Endothelial cell of umbilical vein (primary cell): ENCODE results near the gene FAM181A. TPM values are rescaled to one million over a fixed set of nuclear protein-coding genes. Genes with fewer than 3 reads are reported as not detected.

Experiments used
- BruUV-seq: library from RNA; stranded (reverse); fragments of 400-500 nt; replicated peaks from 2 replicates; lab custom pipeline; 2021; lab: Mats Ljungman, UMichigan
- CTCF ChIA-PET: fragments of 300-600, 350-600 bp; sonication (Branson Sonifier 250); formaldehyde crosslinking; loops from one replicate; lab custom pipeline; 2021; ENCODE audit warnings: antibody characterized with exemption, inconsistent platforms; lab: Charles Lee
- POLR2A ChIA-PET: fragments of 300-600, 350-600 bp; sonication (Branson Sonifier 250); formaldehyde crosslinking; loops from one replicate; lab custom pipeline; 2021; ENCODE audit warnings: antibody characterized with exemption, inconsistent platforms; lab: Charles Lee
- DNase-seq: peaks from one replicate; pipeline ENCODE4 v3.0.0-alpha.2; 2011; ENCODE audit warnings: low read depth, low spot score
- FAIRE-seq: peaks from 2 replicates; lab custom pipeline; 2011; peaks lifted over from hg19 to GRCh38; lab: Jason Lieb, UNC
- H2AFZ ChIP-seq: 2 replicates; pipeline ENCODE4 v1.6.0; 2012; ENCODE audit warnings: low read depth, low read length, control low read depth, inconsistent platforms
- H3K27ac ChIP-seq: 2 replicates; pipeline ENCODE4 v1.5.1; 2011; ENCODE audit warnings: low read depth, mild to moderate bottlenecking, control low read depth, low read length, moderate library complexity; ENCODE audit not compliant: insufficient read depth
- H3K27me3 ChIP-seq, 2 experiments: 2 replicates each; pipeline versions ENCODE4 v1.6.0 to v1.6.1; 2011; ENCODE audit warnings: low read length in 2 of 2, mixed read lengths in 1 of 2; ENCODE audit not compliant: control insufficient read depth in 2 of 2, insufficient read depth in 2 of 2
- H3K36me3 ChIP-seq, 2 experiments: 2 replicates in 1 of 2; 3 replicates in 1 of 2; pipeline ENCODE4 v1.5.1; 2011; ENCODE audit warnings: low read length in 2 of 2, mild to moderate bottlenecking in 1 of 2, moderate library complexity in 1 of 2; ENCODE audit not compliant: control insufficient read depth in 2 of 2, insufficient read depth in 2 of 2; ENCODE audit errors: extremely low read depth in 1 of 2
- H3K4me1 ChIP-seq: 3 replicates; pipeline ENCODE4 v1.5.1; 2011; ENCODE audit warnings: mild to moderate bottlenecking, low read length; ENCODE audit not compliant: control insufficient read depth, insufficient read depth; ENCODE audit errors: extremely low read depth
- H3K4me2 ChIP-seq: 2 replicates; pipeline ENCODE4 v1.6.1; 2011; ENCODE audit warnings: low read length, control low read depth, mixed read lengths; ENCODE audit not compliant: insufficient read depth
- H3K4me3 ChIP-seq, 3 experiments: fragments of 200-600 bp in 1 of 3; sonication (generic), shearing (Covaris generic) in 1 of 3; replicated peaks in 1 of 3; 2 replicates each; pipeline ENCODE4 v1.5.1; 2011 to 2016; ENCODE audit warnings: control low read depth in 3 of 3, low read length in 3 of 3, mild to moderate bottlenecking in 2 of 3, inconsistent platforms in 1 of 3, low read depth in 1 of 3, moderate library complexity in 1 of 3; ENCODE audit not compliant: insufficient read depth in 1 of 3
- H3K79me2 ChIP-seq: 2 replicates; pipeline ENCODE4 v1.6.0; 2012; ENCODE audit warnings: low read length, inconsistent platforms; ENCODE audit not compliant: control insufficient read depth, insufficient read depth
- H3K9ac ChIP-seq: replicated peaks from 2 replicates; pipeline ENCODE3; 2011; ENCODE audit warnings: low read length, control low read depth; ENCODE audit not compliant: insufficient read depth; ENCODE audit errors: extremely low read depth
- H3K9me1 ChIP-seq: replicated peaks from 3 replicates; pipeline ENCODE4 v1.6.0; 2011; ENCODE audit warnings: mild to moderate bottlenecking, low read length; ENCODE audit not compliant: control insufficient read depth, insufficient read depth; ENCODE audit errors: extremely low read depth
- H3K9me3 ChIP-seq: replicated peaks from 2 replicates; pipeline ENCODE4 v1.5.1; 2012; ENCODE audit warnings: low read length, inconsistent platforms; ENCODE audit not compliant: control insufficient read depth, insufficient read depth
- H4K20me1 ChIP-seq: replicated peaks from 2 replicates; pipeline ENCODE3; 2011; ENCODE audit warnings: mild to moderate bottlenecking, low read length; ENCODE audit not compliant: control insufficient read depth, insufficient read depth; ENCODE audit errors: extremely low read depth
- CTCF ChIP-seq, 2 donors: IDR thresholded peaks; 1 replicate in 1 of 2; 2 replicates in 1 of 2; pipeline ENCODE4 v1.5.1; 2011; ENCODE audit warnings: low read length in 2 of 2, mild to moderate bottlenecking in 2 of 2, moderate library complexity in 2 of 2, control low read depth in 1 of 2, inconsistent platforms in 1 of 2, low read depth in 1 of 2; ENCODE audit not compliant: insufficient read depth in 1 of 2; ENCODE audit errors: extremely low read depth in 1 of 2
- FOS ChIP-seq: IDR thresholded peaks from 2 replicates; pipeline ENCODE4 v1.6.1; 2011; ENCODE audit warnings: mild to moderate bottlenecking, low read length, moderate library complexity, borderline replicate concordance; ENCODE audit not compliant: insufficient read depth
- GATA2 ChIP-seq: IDR thresholded peaks from 2 replicates; pipeline ENCODE4 v1.7.0; 2011; ENCODE audit warnings: low read depth, mild to moderate bottlenecking, moderate library complexity, mixed read lengths, low read length; ENCODE audit not compliant: insufficient read length, insufficient read depth
- JUN ChIP-seq: IDR thresholded peaks from 2 replicates; pipeline ENCODE4 v1.6.1; 2011; ENCODE audit warnings: borderline replicate concordance, low read depth; ENCODE audit not compliant: insufficient read length, insufficient read depth
- MAX ChIP-seq: IDR thresholded peaks from 2 replicates; pipeline ENCODE4 v1.6.1; 2011; ENCODE audit not compliant: insufficient read depth, insufficient read length
- MYC ChIP-seq: IDR thresholded peaks from one replicate; pipeline ENCODE4 v1.6.1; 2011; ENCODE audit warnings: mild to moderate bottlenecking, low read depth, low read length
- dilution Hi-C: fragments of 300-500 bp; cut with MboI; formaldehyde crosslinking; loops from one replicate; pipeline ENCODE4 v1.15.0; 2019; ENCODE audit warnings: low sequenced_read_pairs; ENCODE audit not compliant: extremely low pct_ligation_motif_present
- intact Hi-C: fragments of 100-400 bp; cut with micrococcal nuclease; formaldehyde crosslinking; loops from one replicate; pipeline ENCODE4 v1.10.0; 2022
- polyA plus RNA-seq, 4 experiments: library from polyadenylated mRNA; depleted of rRNA in 3 of 4; stranded (reverse) in 3 of 4; unstranded in 1 of 4; fragments of >200 nt; gene quantifications; 2 replicates each; pipeline versions ENCODE4 v1.2.1 to v1.2.3, GENCODE V29; 2011 to 2012; ENCODE audit warnings: missing spikeins in 1 of 4
- total RNA-seq: library from RNA; stranded (reverse); gene quantifications from 2 replicates; pipeline ENCODE4 v1.2.3, GENCODE V29; 2021

Gene FAM181A
- total and polyA plus RNA-seq, 2 donors (not counting 3 experiments of a cell fraction or from before 2014, with no cell fraction given) = not detected

DNA sequence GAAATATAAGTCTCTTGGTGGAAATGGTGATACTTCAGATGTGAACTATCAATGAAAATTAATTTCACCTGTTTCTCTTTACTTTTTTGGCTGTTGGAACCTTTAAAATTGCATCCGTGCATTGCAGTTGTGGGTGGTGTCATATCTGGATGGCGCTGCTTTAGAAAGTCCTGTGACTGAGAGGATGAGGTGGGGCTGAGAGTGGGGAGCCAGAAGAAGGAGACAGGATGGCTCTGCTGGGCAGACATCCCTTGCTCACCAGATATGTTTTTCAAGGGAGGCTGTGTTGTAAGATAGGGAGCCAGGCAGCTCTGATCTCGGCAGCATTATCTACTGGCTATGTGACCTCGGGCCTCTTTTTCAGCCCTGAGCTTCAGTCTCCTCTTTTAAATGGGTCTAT lies 36.5 kb downstream of the FAM181A start:
- no peak for FAIRE-seq
- no peaks in the 10 kb centered on the region for H3K9me3 ChIP-seq
- no peaks in the 10 kb centered on the region for H3K4me1 ChIP-seq
- ChIA-PET CTCF (interaction anchor here (1.5 to 4.7 kb wide), 2 partner anchors 17 to 24 kb away, joined by 4 to 27 read pairs; no protein-coding TSS in a partner anchor), POLR2A (no interaction called here)
- BruUV-seq = no TSS peak
- intact Hi-C loops (no loop called here), dilution Hi-C loops (no loop called here)
- no peaks in the 10 kb centered on the region for H3K36me3 ChIP-seq
- no peak overlapping the region for H3K9ac ChIP-seq
- no peaks in the 10 kb centered on the region for H3K9me1 ChIP-seq
- TF ChIP-seq CTCF (IDR thresholded peaks at IDR 0.05; ENCODE audit: extremely low read depth in 1 of 2, insufficient read depth in 1 of 2, low read depth in 1 of 2, low read length in 2 of 2) (no peak), GATA2 (no peak), MAX (no peak), JUN (no peak), FOS (no peak), MYC (no peak)
- H4K20me1 ChIP-seq = no peaks in the 10 kb centered on the region
- no peak overlapping the region for H3K4me3 ChIP-seq
- H3K27me3 ChIP-seq = no peaks in the 10 kb centered on the region
- H3K79me2 ChIP-seq = no peaks in the 10 kb centered on the region
- H3K27ac ChIP-seq = no peak overlapping the region
- DNase-seq = no peak
- no peak overlapping the region for H3K4me2 ChIP-seq
- H2AFZ ChIP-seq = no peak overlapping the region
